Measurements from ENCODE around the gene FNDC3B. TPM values are rescaled to one million over a fixed set of nuclear protein-coding genes. Genes with fewer than 3 reads are reported as not detected.
"Not testable (repeated sequence)": the region's sequence is repeated elsewhere in the genome, so short reads cannot be mapped to it uniquely, and the experiment has no call there.

The FNDC3B gene
- total RNA-seq, 1 donor from 2014 or later: 290 TPM

DNA sequence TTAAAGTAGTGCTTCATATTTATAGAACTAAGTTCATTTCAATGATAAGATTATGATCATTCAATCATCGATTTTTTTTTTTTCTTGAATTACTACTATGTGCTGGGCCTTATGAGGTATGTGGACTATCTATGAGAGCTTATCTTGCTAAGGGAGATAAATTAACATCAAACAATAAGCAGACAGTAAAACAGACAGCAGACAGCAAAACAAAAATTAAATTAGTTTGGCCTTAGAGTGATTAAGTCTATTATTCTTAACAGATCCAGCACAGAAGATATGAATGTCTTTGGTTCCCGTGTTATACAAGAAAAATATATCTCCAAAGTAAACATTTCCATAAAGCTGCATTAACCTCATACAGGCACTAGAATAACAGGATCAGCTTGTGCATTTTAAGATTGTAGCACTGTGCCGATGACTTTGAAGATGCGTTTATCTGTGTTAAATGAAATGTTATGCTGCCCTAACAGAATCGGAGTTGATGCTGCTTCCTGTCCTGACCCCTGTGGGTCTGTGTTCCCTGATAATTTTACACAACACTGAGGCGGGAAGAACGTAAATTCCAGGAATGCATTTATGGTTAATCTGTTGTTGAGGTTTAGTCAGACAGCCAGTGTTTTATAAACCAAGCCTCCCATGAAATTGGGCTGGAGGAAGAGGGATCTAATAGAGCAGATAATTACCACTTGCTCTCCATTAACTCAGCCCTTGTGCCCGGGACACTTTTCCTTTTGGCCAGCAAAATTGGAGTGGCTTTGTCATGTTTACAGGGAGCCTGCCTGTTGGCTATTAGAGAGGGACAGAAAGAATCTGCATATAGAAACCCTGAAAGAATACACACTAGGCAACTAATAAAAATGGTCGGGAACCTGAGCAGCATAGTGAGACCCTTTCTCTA lies 328.1 kb downstream of the FNDC3B start:
- DNase-seq (ENCODE audit: low spot score): no peak
- no peaks in the 10 kb centered on the region for H3K9me3 Mint-ChIP-seq (ENCODE audit: low read depth)
- H3K27ac Mint-ChIP-seq (ENCODE audit: unreplicated experiment): peak overlapping the region; percentile 57
- H3K4me3 Mint-ChIP-seq (ENCODE audit: unreplicated experiment): no peak overlapping the region
- no peaks in the 10 kb centered on the region for H3K27me3 Mint-ChIP-seq (ENCODE audit: low read depth)
- H3K36me3 Mint-ChIP-seq (ENCODE audit: low read depth): peaks cover 36% of the 10 kb centered on the region
- TF ChIP-seq, protein P1, sequence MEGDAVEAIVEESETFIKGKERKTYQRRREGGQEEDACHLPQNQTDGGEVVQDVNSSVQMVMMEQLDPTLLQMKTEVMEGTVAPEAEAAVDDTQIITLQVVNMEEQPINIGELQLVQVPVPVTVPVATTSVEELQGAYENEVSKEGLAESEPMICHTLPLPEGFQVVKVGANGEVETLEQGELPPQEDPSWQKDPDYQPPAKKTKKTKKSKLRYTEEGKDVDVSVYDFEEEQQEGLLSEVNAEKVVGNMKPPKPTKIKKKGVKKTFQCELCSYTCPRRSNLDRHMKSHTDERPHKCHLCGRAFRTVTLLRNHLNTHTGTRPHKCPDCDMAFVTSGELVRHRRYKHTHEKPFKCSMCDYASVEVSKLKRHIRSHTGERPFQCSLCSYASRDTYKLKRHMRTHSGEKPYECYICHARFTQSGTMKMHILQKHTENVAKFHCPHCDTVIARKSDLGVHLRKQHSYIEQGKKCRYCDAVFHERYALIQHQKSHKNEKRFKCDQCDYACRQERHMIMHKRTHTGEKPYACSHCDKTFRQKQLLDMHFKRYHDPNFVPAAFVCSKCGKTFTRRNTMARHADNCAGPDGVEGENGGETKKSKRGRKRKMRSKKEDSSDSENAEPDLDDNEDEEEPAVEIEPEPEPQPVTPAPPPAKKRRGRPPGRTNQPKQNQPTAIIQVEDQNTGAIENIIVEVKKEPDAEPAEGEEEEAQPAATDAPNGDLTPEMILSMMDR (IDR thresholded peaks at IDR 0.05): no peak
- peaks cover 17% of the 10 kb centered on the region for H3K4me1 Mint-ChIP-seq (ENCODE audit: low read depth)

GRCh38 chr3:172368556-172368955 lies 329.2 kb downstream of the FNDC3B start:
- not testable (repeated sequence) for H3K4me3 Mint-ChIP-seq (ENCODE audit: unreplicated experiment); DNase-seq (ENCODE audit: low spot score); H3K27me3 Mint-ChIP-seq (ENCODE audit: low read depth); H3K9me3 Mint-ChIP-seq (ENCODE audit: low read depth)
- Mint-ChIP-seq H3K36me3 (ENCODE audit: low read depth) (peaks cover 32% of the 10 kb centered on the region), H3K4me1 (ENCODE audit: low read depth) (peaks cover 12% of the 10 kb centered on the region), H3K27ac (ENCODE audit: unreplicated experiment) (peak overlapping the region; percentile 38)

- no peaks in the 10 kb centered on the region for H3K27me3 Mint-ChIP-seq (ENCODE audit: low read depth)
- no peak overlapping the region for H3K4me3 Mint-ChIP-seq (ENCODE audit: unreplicated experiment)
- H3K36me3 Mint-ChIP-seq (ENCODE audit: low read depth): peaks cover 25% of the 10 kb centered on the region
- DNase-seq (ENCODE audit: low spot score): no peak
- peaks cover 12% of the 10 kb centered on the region for H3K4me1 Mint-ChIP-seq (ENCODE audit: low read depth)
- H3K9me3 Mint-ChIP-seq (ENCODE audit: low read depth): no peaks in the 10 kb centered on the region
- TF ChIP-seq, protein P1 (IDR thresholded peaks at IDR 0.05): no peak
- no peak overlapping the region for H3K27ac Mint-ChIP-seq (ENCODE audit: unreplicated experiment)
Measured at GRCh38 chr3:172369590-172370259, 330.3 kb downstream of the FNDC3B start.

GRCh38 chr3:172370419-172370818 lies 331.0 kb downstream of the FNDC3B start:
- Mint-ChIP-seq H3K4me3 (ENCODE audit: unreplicated experiment) (no peak overlapping the region), H3K27ac (ENCODE audit: unreplicated experiment) (no peak overlapping the region), H3K4me1 (ENCODE audit: low read depth) (peaks cover 12% of the 10 kb centered on the region), H3K27me3 (ENCODE audit: low read depth) (no peaks in the 10 kb centered on the region), H3K36me3 (ENCODE audit: low read depth) (peaks cover 30% of the 10 kb centered on the region), H3K9me3 (ENCODE audit: low read depth) (no peaks in the 10 kb centered on the region)
- TF ChIP-seq, protein P1 (IDR thresholded peaks at IDR 0.05): no peak
- no peak for DNase-seq (ENCODE audit: low spot score)

DNA sequence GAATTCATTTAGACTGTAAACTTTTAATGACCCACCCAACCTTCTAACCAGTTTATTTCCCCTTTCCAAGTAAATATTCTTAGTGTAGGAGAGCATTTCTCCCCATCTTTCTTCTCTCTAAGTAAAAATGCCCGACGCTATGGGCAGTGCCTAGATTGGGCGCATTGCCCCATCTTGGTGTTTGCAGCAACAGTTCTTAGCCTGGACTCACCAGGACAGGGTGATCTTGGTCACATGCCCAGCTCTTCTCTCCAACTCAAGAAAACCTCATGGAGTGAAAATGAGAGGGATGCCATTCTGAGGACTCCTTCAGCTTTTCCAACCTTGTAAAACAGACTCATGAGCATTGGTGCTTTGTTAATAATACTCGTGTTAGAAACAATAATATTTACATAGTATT lies 332.2 kb downstream of the FNDC3B start:
- DNase-seq (ENCODE audit: low spot score): no peak
- Mint-ChIP-seq H3K4me3 (ENCODE audit: unreplicated experiment) (no peak overlapping the region), H3K4me1 (ENCODE audit: low read depth) (peaks cover 12% of the 10 kb centered on the region), H3K27me3 (ENCODE audit: low read depth) (no peaks in the 10 kb centered on the region), H3K9me3 (ENCODE audit: low read depth) (no peaks in the 10 kb centered on the region), H3K36me3 (ENCODE audit: low read depth) (peaks cover 25% of the 10 kb centered on the region), H3K27ac (ENCODE audit: unreplicated experiment) (no peak overlapping the region)
- TF ChIP-seq, protein P1 (IDR thresholded peaks at IDR 0.05): no peak

All from chondrocyte (in vitro differentiated cells).